ENCODE measurements around the gene CXCL5.
"Not testable (repeated sequence)": the region's sequence is repeated elsewhere in the genome, so short reads cannot be mapped to it uniquely, and the experiment has no call there.

The CXCL5 gene

DNA sequence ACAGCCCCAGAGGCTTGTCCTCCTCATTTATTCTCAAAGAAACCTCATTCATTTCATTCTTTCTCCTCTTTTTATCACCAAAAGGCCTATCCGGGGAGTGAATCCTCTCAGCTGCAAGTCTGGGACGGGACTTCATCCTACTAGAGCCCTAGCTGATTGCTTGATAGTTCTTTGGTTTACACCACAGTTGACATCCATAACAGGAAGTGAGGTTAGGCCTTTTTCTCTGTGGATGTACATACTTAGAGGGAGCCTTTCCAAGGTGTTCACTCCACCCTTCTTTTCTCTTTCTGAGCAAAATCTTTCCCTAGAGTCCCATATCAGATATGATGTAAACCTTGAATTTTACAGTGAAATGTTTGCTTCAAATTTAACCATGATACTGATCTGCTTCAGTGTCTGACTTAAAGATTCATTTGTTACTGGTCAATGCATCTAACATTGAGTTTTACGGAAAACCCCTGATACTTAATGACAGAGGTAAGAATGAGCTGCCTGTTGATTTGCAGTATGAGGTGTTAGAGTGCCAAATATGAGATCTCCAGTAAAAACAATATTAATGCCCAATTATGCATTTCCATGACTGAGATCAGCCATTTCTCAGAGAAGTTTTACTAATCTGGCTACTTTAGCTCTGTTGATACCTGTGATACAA lies 16.8 kb upstream of the CXCL5 start:
- no peak for DNase-seq (ENCODE audit: low spot score)

DNA sequence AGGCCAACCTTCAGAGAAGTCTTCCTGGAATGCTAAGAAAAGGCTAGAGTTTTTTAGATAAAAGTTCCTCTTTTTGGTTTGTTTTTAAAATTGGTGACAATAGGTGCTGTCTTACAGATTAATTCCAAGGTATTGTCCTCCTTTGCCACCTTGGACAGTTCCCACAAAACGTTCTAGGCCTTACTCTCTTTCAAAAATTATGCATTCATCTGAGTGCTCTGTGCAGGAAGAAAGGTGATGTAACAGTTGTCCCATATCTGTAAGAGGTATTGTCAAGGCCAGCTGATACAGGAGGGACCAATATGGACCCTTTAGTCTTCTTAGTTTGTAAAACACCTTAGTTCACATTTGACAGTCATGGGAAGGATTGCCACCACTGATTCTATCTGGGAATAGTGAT lies 15.9 kb upstream of the CXCL5 start:
- DNase-seq (ENCODE audit: low spot score) = no peak

DNA sequence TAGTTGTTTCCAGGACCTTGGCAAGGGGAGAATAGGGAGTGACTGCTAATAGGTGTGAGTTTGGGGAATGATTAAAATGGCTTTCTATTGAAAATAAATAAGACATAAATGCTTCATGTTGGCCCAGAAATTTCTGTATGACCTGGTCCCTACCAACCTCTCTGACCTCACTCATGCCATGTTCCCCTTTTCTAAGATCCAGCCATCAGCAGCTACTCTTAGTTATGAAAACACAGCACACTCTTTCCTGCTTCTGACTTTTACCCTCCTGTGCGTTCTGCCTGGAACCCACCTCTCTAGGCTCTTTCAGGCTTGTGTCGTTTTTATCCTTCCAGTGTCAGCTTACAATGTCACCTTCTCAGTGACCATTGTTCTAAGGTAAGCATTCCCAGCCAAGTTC lies 14.8 kb upstream of the CXCL5 start:
- DNase-seq (ENCODE audit: low spot score) = no peak

DNA sequence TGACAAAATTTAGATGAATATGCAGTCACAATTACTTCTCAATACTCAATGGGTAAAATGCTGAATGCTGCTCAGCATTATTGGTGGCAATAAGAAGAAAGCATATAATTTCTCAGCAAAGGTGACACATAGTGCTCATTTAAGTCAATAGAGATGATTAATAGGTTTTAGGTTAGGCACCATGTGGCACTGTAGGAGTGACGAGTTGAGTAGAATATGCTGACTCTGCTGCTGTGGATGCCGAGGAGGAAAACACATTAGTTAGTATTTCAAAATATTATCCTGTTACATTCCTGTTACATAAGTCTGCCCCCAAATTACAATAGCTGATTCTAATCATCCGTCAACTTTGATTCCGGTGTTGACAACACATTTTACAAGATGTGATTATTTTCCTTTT lies 13.7 kb upstream of the CXCL5 start:
- no peak for DNase-seq (ENCODE audit: low spot score)

DNA sequence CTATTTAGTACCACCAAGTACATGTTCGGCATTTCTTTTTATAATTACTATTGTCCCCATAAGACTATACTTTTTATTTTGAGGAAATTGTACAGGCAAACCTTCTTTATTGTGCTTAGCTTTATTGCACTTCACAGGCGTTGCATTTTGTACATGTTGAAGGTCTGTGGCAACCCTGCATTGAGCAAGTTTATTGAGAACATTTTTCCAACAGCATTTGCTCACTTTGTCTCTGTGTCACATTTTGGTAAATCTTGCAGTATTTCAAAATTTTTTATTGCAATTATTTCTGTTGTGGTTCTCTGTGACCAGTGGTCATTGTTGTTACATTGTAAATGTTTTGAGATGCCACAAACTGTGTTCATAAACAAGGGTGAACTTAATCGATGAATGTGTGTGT lies 10.8 kb upstream of the CXCL5 start:
- DNase-seq (ENCODE audit: low spot score) = no peak

DNA sequence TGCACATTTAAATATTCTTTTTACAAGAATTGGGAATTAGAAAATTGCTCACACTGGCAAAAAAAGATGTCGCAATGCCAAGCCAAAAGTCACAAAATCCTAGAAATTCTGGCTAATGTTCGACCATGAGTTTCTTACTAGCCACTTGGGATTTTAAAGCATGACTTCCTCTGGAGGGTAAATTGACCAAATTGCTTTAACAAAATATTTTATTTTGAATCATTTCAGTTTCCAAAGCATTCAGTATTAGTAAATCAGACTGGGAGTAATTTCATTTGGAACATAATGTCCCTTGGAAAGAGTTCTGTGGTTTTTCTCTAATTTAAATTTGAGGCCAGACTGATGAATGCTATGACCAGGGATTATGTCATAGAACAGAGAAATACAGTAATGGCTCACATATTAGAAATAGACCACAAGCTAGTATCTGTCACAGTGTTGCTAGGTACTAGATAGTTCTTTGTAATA lies 7.6 kb upstream of the CXCL5 start:
- no peak for DNase-seq (ENCODE audit: low spot score)

DNA sequence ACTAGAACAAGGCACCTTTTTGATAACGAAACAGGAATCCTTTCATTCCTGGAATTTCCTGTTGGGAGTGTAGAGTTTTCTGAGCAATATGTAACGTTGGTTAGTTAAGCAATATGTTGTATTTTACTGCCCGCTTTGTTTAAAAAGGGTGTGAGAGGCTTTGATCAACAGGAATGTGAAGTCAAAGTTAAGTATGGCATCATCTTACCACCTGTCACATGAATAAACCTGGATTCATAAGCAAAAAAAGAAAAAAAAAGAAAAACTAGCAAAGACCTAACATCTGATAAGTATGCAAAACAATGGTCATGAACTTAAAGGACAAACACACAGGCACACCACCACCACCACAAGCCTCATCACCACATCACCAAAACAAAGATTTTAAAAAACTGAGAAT lies 7.1 kb upstream of the CXCL5 start:
- DNase-seq (ENCODE audit: low spot score) = no peak

DNA sequence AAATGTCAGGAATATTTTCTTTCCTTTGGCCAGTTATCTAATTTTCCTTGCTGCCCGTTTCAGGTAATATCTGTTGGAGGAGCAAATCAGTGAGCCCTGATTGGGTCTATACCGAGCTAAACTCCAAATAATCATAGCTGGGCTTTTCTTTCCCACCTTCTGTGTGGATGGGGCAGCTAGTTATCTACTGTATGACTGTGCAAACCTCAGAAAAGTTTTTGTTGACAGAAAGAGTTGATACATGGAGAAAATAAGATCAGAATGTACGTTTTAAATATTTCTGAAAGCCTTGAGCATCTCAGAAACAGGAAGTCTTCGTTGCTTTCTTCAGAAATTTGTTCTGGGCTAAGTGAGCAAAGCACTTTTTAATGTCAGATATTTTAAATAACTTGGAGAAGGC lies 6.2 kb upstream of the CXCL5 start:
- DNase-seq (ENCODE audit: low spot score) = no peak

DNA sequence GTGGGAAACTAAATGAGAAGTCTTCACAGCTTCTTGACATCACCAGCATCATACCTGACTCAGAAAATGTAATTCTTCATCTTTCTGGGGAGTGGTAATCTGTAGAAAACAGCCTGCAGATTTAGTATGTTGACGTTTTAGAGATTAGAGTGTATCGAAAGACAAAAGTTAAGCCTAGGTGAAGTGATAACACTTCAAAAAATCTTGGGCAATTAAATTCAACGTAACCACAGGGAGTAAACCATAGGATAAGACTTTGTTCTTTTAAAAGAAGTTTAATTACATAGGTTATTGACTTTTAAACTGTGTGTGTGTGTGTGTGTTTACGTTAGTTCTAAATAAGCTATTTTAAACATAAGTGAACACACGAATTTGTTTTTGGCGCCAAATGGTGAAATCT lies 1.8 kb upstream of the CXCL5 start:
- DNase-seq (ENCODE audit: low spot score) = no peak

DNA sequence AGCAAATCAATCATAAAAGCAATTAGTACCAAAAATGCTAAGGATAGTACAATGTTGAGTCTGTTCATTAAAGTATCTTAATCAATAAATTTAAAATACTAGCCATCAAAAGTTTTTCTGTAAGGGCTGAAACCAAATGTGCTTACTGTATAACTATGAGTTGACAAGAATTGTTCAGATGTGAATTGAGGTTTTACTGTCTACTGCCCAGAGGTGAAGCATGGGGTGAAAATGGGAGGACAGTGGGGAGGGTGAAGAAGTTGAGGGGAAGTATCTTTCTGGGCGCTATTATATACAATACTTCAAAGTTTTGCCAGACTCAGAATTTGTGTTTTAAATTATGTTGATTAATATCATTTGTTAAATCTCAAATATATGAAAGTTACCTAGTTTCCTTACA lies 6.4 kb downstream of the CXCL5 start:
- DNase-seq (ENCODE audit: low spot score) = no peak

DNA sequence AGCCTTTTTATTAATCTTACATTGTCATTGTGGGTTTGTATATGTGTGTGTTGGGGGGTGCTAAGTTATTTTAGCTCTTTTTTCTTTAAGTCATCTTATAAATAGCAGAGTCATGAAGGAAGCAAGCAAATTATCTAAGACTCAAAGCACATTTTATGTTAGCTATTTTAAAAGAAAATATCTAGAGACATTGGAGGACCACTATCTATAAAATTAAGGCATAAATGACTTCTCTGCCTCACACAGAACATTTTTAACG lies 6.8 kb downstream of the CXCL5 start:
- no peak for DNase-seq (ENCODE audit: low spot score)

DNA sequence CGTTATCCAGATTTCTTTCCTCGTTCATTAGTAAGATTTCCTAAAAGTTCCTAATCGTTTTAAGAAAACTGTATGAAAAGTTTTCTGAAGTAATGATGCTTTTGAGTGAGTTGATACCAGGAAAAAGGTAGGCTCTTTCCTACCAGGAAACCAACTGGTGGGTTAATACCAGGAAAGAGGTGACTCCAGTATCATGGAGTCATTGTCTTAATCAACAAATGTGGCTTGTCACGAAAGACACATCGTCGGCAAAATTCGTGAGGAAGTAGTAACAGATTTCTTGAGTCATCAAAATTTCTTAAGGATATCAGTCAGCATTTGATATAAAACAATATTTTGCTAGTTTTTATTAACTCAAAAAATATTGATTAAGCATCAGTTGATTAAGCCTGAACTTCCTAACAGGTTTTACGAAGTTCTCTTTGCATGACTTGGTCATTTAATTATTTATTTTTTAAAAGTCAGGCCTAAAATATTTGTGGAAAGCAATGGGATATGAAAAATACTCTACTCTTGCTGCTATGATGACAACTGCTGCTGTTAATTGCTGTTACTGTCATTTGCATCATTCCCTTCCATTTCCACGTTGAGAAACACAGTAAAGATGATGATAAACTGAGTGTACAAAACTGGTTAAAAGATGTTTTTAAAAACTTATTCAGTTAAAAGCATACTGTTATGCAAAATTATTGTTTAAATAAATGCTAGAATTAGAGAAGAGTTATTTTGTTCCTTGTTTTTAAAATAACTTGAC lies 7.3 kb downstream of the CXCL5 start:
- no peak for DNase-seq (ENCODE audit: low spot score)

DNA sequence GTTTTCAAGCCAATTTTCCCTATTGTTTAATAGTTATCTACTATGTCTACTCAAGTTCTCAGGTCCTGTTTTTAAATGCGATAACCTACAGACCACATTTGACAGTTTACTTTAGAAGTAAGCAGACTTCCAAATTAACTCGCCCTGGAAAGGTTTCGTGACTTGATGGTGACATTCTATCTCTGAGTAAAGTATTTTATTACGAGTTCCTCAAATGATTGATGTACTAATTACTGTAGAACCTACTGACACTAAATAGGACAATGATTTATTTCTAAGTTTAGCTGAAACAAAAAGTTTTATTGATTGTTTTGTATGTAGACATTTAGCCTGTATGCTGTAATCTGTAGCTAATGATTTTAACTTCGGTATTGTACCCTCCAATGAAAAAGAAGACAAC lies 8.5 kb downstream of the CXCL5 start:
- DNase-seq (ENCODE audit: low spot score) = no peak

DNA sequence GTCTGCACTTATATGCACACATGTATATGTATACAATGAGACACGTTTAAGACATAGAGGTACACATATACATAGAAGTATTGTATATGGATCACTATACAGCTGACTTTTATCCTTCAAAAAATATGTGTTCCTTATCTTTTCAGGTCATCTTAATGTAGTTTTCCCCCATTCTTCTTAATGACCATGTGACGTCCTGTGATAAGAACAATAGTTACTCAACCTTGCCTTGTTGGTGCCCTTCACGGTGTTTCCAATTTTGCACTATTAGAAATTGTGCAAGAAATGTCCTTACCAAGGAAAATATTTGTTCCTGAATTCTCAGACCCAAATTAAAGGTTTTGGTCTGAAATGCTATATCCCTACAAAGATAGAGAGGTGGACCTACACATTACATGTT lies 9.4 kb downstream of the CXCL5 start:
- DNase-seq (ENCODE audit: low spot score) = no peak

DNA sequence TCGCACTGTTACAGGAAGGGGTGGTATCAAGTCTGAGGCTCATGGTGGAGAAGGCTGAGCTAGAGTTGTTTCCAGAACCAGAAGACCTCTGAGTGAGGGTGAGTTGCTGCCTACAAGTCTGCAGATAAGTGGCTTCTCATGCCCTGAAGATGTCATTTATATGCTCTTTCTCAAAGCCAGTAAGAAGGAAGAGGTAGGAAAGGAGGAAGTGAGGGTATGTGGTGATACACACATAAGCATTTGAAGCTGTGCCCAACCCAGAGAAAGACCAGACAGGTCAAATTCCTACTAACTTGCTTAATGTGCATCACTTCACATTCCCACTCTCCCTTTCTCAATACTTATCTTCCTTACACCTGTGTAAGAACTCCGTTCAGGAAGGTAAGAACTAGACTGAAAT lies 10.4 kb downstream of the CXCL5 start, which contains the start of gene PPBP:
Gene PPBP, minus strand, starts transcription at position 130 of the 400 bp plus-strand sequence. Its CDS starts 87 bp downstream, at position 43.
- DNase-seq (ENCODE audit: low spot score) = no peak

DNA sequence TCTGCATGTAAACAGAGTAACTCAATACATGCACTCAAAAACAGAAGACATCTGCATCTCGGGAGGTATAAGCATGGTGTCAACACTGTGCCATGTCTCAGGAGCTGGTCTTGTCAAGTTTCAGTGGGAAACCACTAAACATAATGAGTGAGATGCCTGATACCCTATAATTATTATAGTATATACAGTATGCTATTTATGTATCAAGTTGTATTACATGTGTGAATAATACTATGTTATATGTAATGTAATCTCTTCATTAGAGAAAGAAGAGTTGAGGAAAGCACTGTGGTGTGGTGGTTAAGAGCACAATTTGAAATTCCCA lies 13.0 kb downstream of the CXCL5 start:
- DNase-seq (ENCODE audit: low spot score) = no peak

DNA sequence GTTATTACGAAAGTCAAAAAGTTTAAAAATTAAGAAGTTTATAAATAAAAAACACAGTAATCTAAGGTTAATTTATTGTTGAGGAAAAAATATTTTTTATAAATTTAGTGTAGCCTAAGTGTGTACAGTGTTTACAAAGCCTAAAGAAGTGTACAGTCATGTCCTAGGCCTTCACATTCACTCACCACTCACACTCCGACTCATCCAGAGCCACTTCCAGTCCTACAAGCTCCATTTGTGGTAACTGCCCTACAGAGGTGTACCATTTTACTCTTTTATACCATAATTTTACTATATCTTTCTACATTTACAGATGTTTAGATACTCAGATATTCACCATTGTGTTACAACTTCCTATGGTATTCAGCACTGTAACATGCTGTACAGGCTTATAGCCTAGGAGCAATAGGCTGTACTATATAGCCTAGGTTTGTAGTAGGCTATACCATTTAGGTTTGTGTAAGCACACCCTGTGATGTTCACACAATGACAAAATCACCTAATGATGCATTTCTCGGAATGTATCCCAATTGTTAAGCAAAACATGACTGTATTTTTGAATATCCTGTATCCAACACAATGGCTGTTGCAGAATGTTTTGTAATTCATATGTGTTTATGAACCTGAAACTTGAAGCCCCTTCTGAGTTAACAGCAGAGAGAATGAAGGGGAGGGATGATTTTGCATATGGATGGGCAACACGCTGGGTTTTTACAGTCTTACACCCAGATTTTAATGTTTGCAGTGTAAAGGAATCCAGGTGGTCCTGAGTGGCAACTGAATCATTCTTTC lies 13.5 kb downstream of the CXCL5 start:
- no peak for DNase-seq (ENCODE audit: low spot score)

DNA sequence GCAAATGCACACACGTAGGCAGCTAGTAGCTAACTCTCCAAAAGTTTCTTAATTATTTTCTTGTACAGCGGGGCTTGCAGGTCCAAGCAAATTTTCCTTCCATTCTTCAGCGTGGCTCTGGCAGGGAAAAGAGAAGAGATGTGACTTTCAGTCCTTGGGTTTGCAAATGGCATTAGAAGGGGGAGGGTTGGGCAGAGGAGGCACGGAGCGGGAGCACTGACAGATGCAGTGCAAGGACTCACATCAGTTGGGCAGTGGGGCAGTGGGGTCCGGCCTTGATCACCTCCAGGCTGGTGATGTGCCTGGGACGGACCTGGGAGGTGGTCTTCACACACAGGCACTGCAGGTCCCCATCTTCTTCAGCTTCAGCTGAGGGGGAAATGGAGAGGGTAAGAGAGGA lies 17.3 kb downstream of the CXCL5 start:
- not testable (repeated sequence) for DNase-seq (ENCODE audit: low spot score)

DNA sequence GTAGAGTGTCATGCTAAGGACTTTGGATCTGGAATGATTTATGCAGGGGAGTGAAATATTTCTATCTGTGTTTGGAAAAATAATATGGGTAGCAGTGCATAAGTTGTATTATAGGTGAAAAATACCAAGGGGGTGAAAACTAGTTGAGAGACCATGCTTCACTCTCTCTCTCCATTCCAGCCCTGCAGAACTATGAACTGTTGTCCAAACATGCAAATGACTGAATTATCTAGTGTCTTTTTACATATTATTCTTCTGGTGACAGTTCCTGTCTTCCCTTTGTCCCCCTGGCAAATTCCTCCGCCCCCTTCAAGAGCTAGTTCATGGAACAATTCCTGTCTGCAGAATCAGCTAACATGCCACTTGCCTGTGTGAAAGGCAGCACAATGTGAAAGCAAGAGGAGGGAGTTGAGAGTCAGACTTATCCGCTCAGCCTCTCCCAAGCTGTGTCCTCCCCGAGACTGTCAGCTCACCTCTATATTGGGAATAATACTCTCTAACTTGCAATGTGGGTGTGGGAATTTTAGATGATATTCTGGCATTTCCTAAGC lies 19.0 kb downstream of the CXCL5 start:
- no peak for DNase-seq (ENCODE audit: low spot score)

DNA sequence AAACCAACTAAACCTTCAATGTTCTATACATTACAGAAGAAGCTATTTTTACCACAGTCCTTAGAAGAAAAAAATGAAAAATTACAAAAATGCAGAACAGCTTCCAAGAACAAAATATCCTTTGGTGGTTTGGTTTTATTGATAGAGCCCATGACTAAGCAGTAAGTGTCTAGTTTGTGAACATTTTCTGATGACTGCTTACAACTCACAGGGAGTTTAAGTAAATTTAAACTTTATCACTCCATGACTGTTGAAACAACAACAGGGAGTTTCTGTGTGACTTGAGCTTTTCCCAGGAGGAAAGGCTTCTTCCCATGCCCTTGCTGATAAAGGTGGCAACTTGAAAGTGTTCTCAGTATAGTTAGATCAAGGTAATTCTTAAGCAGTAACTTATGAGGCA lies 19.6 kb downstream of the CXCL5 start:
- DNase-seq (ENCODE audit: low spot score) = no peak

DNA sequence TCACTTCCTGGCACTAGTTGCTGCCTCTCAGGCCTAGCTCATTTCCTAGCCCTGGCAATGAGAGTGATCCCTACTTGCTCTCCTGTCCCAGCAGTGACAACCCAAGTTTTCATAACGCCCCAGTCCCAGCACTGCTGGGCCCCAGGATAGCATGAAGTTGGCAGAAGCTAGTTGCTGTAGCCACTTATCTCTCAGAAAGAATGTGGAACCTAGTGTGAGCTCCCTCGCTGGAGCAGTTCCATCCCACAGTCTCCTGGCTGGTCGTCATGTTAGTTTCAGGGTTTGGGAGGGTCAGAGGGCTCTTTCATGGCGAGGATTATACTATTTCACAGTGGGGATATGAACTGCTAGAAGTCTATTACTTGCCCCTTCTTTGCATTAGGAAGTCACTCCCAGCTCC lies 21.8 kb downstream of the CXCL5 start:
- no peak for DNase-seq (ENCODE audit: low spot score)

DNA sequence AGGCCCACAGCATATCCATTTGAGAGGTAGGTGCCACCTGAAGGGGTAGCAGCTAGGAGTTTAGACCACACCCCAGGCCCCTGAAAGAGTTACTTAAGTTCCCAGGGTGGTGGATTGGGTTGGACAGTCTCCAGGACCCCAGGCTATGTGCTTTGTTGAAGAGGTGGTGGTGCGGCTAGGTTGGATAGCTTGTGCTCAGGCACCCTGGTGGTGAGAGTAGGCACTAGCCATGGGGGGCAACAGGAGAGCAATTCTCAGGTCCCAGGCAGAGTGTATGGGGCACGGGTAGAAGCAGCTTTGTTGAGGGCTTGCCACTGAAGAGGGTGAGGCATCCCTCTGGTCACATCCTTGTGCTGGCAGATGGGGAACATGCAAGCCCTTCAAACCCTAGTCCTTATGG lies 22.3 kb downstream of the CXCL5 start:
- DNase-seq (ENCODE audit: low spot score) = no peak

DNA sequence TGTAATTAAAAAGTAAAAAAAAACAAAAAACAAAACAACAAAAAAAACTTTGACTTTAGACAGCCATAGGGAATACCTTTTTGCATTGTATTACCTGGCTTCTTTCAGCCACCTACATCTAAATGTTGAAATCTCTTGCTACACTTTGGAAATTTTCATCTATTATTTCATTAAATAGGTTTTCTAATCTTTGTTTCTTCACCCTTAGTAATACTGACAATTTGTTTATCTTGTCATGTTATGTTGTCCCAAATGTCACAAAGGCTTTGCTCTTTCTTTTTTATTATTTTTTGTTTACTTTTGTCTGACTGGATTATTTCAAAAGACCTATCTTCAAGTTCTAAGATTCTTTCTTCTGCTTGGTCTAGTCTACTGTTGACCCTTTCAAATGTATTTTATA lies 24.1 kb downstream of the CXCL5 start:
- no peak for DNase-seq (ENCODE audit: low spot score)

All from cerebellar cortex (tissue), 1 donor.